ENCODE measurements around the gene IFI27L1. TPM values are rescaled to one million over a fixed set of nuclear protein-coding genes. Genes with fewer than 3 reads are reported as not detected.

IFI27L1 gene
- polyA plus RNA-seq, 3 donors: 2.1 to 3.1 (median 2.2) TPM

GRCh38 chr14:94079891-94080620, 1.1 kb upstream of the IFI27L1 start:
- H3K36me3 Mint-ChIP-seq: peaks cover 23 to 35% of the 10 kb centered on the region in 2 donors
- Histone ChIP-seq H3K27ac (ENCODE audit: low read depth in 1 of 2, low read length in 2 of 2) (peak overlapping the region; percentile 81 to 87), H3K4me1 (ENCODE audit: control insufficient read depth in 1 of 2, insufficient read depth in 2 of 2, low read length in 2 of 2) (peaks cover 31 to 44% of the 10 kb centered on the region in 2 donors), H3K27me3 (ENCODE audit: control insufficient read depth in 2 of 2, insufficient read depth in 2 of 2, low read length in 2 of 2) (no peaks in the 10 kb centered on the region), H2AFZ (ENCODE audit: insufficient read depth, low read depth, low read length, poor library complexity, severe bottlenecking) (peak overlapping the region; percentile 86), H3K9ac (ENCODE audit: insufficient read depth, low read length, poor library complexity, severe bottlenecking) (peak overlapping the region; percentile 90), H4K20me1 (ENCODE audit: insufficient read depth, low read length) (peaks cover 52% of the 10 kb centered on the region), H3K36me3 (replicated peaks in 1 of 2; ENCODE audit: control insufficient read depth in 1 of 2, insufficient read depth in 2 of 2, low read length in 2 of 2) (peaks cover 12 to 28% of the 10 kb centered on the region in 2 donors), H3K4me3 (replicated peaks in 1 of 3; ENCODE audit: low read depth in 2 of 3, low read length in 3 of 3) (peak overlapping the region; percentile 81 to 93 (median 83)), H3K4me2 (replicated peaks; ENCODE audit: extremely low read depth, low read length, poor library complexity, severe bottlenecking) (peak overlapping the region; percentile 97), H3K79me2 (ENCODE audit: insufficient read depth, low read length) (peaks cover 69% of the 10 kb centered on the region), H3K9me3 (replicated peaks in 1 of 2; ENCODE audit: control insufficient read depth in 1 of 2, insufficient read depth in 1 of 2, low read length in 2 of 2) (peaks cover 0 to under 1% of the 10 kb centered on the region in 2 donors)
- H3K27ac Mint-ChIP-seq: peak overlapping the region; percentile 91 to 99 (median 96)
- peak; percentile 13 to 30 (median 22) for DNase-seq
- H3K4me3 Mint-ChIP-seq: peak overlapping the region; percentile 100
- H3K4me1 Mint-ChIP-seq: peaks cover 45% of the 10 kb centered on the region
- peaks cover 0 to 2% (median 0%) of the 10 kb centered on the region in 3 donors for H3K27me3 Mint-ChIP-seq (ENCODE audit: low read depth in 3 of 3)
- intact Hi-C loops (cut with micrococcal nuclease): loop anchor here (5.0 kb wide), 2 partner anchors 53 to 97 kb away; partner anchors contain the start of gene OTUB2 (in 1 of the 2)
- 2% methylated on average over 11 of the region's 15 CpGs for WGBS (ENCODE audit: insufficient coverage)
- H3K9me3 Mint-ChIP-seq: peaks cover 4 to 10% (median 7%) of the 10 kb centered on the region in 7 donors
- TF ChIP-seq CTCF (IDR thresholded peaks at IDR 0.05): no peak

- peak overlapping the region; percentile 97 for H3K4me2 ChIP-seq (replicated peaks; ENCODE audit: extremely low read depth, low read length, poor library complexity, severe bottlenecking)
- peak overlapping the region; percentile 81 to 87 for H3K27ac ChIP-seq (ENCODE audit: low read depth in 1 of 2, low read length in 2 of 2)
- intact Hi-C loops (cut with micrococcal nuclease): loop anchor here in 1 of 2 donors (5.0 kb wide), 1 partner anchor 54 kb away; the partner anchor contains the start of gene OTUB2
- peaks cover 55% of the 10 kb centered on the region for H3K79me2 ChIP-seq (ENCODE audit: insufficient read depth, low read length)
- peak overlapping the region; percentile 91 to 99 (median 96) for H3K27ac Mint-ChIP-seq
- H3K4me1 ChIP-seq (ENCODE audit: control insufficient read depth in 1 of 2, insufficient read depth in 2 of 2, low read length in 2 of 2): peaks cover 31 to 41% of the 10 kb centered on the region in 2 donors
- DNase-seq: no peak
- peaks cover 41% of the 10 kb centered on the region for H4K20me1 ChIP-seq (ENCODE audit: insufficient read depth, low read length)
- H3K36me3 ChIP-seq (replicated peaks in 1 of 2; ENCODE audit: control insufficient read depth in 1 of 2, insufficient read depth in 2 of 2, low read length in 2 of 2): peaks cover 11 to 24% of the 10 kb centered on the region in 2 donors
- H3K27me3 Mint-ChIP-seq (ENCODE audit: low read depth in 3 of 3): peaks cover 0 to 2% (median 0%) of the 10 kb centered on the region in 3 donors
- peaks cover 41% of the 10 kb centered on the region for H3K4me1 Mint-ChIP-seq
- peak overlapping the region; percentile 90 for H3K9ac ChIP-seq (ENCODE audit: insufficient read depth, low read length, poor library complexity, severe bottlenecking)
- peaks cover 17 to 27% of the 10 kb centered on the region in 2 donors for H3K36me3 Mint-ChIP-seq
- WGBS (ENCODE audit: insufficient coverage): 0% methylated on average over 16 of the region's 19 CpGs
- no peaks in the 10 kb centered on the region for H3K27me3 ChIP-seq (ENCODE audit: control insufficient read depth in 2 of 2, insufficient read depth in 2 of 2, low read length in 2 of 2)
- no peak for TF ChIP-seq CTCF (IDR thresholded peaks at IDR 0.05)
- peak overlapping the region; percentile 86 for H2AFZ ChIP-seq (ENCODE audit: insufficient read depth, low read depth, low read length, poor library complexity, severe bottlenecking)
- peak overlapping the region; percentile 100 for H3K4me3 Mint-ChIP-seq
- peaks cover 0 to 2% (median 0%) of the 10 kb centered on the region in 7 donors for H3K9me3 Mint-ChIP-seq
- H3K9me3 ChIP-seq (replicated peaks in 1 of 2; ENCODE audit: control insufficient read depth in 1 of 2, insufficient read depth in 1 of 2, low read length in 2 of 2): no peaks in the 10 kb centered on the region
- peak overlapping the region; percentile 81 to 93 (median 83) for H3K4me3 ChIP-seq (replicated peaks in 1 of 3; ENCODE audit: low read depth in 2 of 3, low read length in 3 of 3)
Observed at GRCh38 chr14:94081386-94081820, 293 bp downstream of the IFI27L1 start.

Data from CD14-positive monocyte (primary cell).